ENCODE results near the gene UBQLN1.
"Not testable (repeated sequence)": the region's sequence is repeated elsewhere in the genome, so short reads cannot be mapped to it uniquely, and the experiment has no call there.

Gene UBQLN1

DNA sequence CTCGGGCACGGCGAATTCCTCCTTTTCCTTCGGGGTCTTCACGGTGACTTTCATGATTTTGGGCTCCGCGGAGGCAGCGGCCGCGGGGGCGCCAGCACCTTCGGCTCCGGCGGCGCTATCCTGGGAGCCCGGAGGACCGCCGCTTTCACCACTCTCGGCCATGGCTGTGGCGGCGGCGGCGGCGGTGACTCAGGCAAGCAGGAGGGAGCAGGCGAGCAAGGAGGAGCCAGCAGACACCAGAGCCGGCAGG, 315 bp downstream of the UBQLN1 start:
- no peak for TF ChIP-seq GLIS3 (CRISPR knock-in tag; IDR thresholded peaks at IDR 0.05)
- no peak for TF ChIP-seq BACH2 (CRISPR knock-in tag; IDR thresholded peaks at IDR 0.05; ENCODE audit: borderline replicate concordance)
- no peak for TF ChIP-seq TCF4 (CRISPR knock-in tag; IDR thresholded peaks at IDR 0.05; ENCODE audit: borderline replicate concordance)
- peak; percentile 95 for ATAC-seq

DNA sequence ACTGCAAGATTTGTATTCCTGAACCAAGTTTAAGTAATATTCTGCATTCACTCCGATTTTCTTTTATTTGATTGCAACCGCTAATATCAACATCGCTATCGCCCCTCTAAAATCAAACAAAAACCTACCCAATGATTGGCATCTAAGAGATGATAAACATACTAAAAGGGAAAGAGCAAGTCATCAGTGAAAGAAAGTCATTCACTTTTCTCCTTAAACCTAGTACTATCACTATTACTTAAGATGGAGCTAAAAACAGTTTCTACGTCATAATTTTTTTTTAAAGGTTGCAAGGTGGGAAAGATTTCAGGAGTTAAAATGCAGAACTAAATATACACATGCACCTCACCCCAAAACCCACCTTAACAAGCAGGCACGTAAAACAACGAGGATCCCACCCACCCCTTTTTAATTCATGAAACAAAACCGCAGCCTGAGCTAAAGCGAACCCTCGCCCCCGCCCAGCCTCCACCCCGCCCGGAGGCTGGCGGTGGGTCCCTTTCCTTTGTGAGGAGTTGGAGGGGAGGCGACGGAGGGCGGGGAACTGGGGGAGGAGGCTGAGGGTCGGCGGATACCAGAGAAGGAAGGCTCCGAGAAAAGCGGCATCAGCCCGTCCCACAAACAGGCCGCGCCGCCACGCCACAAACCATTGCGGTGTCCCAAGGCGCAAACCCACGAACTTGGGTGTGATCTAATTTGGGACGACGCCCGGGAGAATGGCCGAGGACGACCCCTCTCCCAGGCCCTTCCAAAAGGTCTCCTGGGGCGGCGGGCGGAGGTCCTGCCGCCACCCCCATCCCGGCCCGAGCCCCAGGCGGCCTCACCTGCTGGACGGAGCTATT, 861 bp downstream of the UBQLN1 start:
- peak; percentile 37 for ATAC-seq
- TF ChIP-seq TCF4 (CRISPR knock-in tag; IDR thresholded peaks at IDR 0.05; ENCODE audit: borderline replicate concordance) (no peak), ZNF70 (CRISPR knock-in tag; IDR thresholded peaks at IDR 0.05) (no peak), ZNF8 (CRISPR knock-in tag; IDR thresholded peaks at IDR 0.05) (no peak), ARNTL (CRISPR knock-in tag; IDR thresholded peaks at IDR 0.05; ENCODE audit: borderline replicate concordance, low read depth) (no peak), OSR1 (CRISPR knock-in tag; IDR thresholded peaks at IDR 0.05) (no peak), TOX (CRISPR knock-in tag; IDR thresholded peaks at IDR 0.05; ENCODE audit: borderline replicate concordance) (no peak), ZFP30 (CRISPR knock-in tag; IDR thresholded peaks at IDR 0.05) (no peak), ISL1 (CRISPR knock-in tag; IDR thresholded peaks at IDR 0.05) (no peak), BACH2 (CRISPR knock-in tag; IDR thresholded peaks at IDR 0.05; ENCODE audit: borderline replicate concordance) (no peak), RARB (CRISPR knock-in tag; IDR thresholded peaks at IDR 0.05) (no peak), ZFP3 (CRISPR knock-in tag; IDR thresholded peaks at IDR 0.05) (no peak), ESRRG (CRISPR knock-in tag; IDR thresholded peaks at IDR 0.05) (no peak), SNAI2 (CRISPR knock-in tag; IDR thresholded peaks at IDR 0.05) (no peak), ZNF565 (CRISPR knock-in tag; conservative IDR thresholded peaks at IDR 0.05; ENCODE audit: low read depth) (no peak), ZC3H10 (CRISPR knock-in tag; IDR thresholded peaks at IDR 0.05) (no peak)
- TF ChIP-seq, protein P1, sequence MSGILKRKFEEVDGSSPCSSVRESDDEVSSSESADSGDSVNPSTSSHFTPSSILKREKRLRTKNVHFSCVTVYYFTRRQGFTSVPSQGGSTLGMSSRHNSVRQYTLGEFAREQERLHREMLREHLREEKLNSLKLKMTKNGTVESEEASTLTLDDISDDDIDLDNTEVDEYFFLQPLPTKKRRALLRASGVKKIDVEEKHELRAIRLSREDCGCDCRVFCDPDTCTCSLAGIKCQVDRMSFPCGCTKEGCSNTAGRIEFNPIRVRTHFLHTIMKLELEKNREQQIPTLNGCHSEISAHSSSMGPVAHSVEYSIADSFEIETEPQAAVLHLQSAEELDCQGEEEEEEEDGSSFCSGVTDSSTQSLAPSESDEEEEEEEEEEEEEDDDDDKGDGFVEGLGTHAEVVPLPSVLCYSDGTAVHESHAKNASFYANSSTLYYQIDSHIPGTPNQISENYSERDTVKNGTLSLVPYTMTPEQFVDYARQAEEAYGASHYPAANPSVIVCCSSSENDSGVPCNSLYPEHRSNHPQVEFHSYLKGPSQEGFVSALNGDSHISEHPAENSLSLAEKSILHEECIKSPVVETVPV (CRISPR knock-in tag; IDR thresholded peaks at IDR 0.05), result no peak
- TF ChIP-seq, protein P2, sequence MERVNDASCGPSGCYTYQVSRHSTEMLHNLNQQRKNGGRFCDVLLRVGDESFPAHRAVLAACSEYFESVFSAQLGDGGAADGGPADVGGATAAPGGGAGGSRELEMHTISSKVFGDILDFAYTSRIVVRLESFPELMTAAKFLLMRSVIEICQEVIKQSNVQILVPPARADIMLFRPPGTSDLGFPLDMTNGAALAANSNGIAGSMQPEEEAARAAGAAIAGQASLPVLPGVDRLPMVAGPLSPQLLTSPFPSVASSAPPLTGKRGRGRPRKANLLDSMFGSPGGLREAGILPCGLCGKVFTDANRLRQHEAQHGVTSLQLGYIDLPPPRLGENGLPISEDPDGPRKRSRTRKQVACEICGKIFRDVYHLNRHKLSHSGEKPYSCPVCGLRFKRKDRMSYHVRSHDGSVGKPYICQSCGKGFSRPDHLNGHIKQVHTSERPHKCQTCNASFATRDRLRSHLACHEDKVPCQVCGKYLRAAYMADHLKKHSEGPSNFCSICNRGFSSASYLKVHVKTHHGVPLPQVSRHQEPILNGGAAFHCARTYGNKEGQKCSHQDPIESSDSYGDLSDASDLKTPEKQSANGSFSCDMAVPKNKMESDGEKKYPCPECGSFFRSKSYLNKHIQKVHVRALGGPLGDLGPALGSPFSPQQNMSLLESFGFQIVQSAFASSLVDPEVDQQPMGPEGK (CRISPR knock-in tag; IDR thresholded peaks at IDR 0.05; ENCODE audit: borderline replicate concordance), result no peak
- TF ChIP-seq, protein P3, sequence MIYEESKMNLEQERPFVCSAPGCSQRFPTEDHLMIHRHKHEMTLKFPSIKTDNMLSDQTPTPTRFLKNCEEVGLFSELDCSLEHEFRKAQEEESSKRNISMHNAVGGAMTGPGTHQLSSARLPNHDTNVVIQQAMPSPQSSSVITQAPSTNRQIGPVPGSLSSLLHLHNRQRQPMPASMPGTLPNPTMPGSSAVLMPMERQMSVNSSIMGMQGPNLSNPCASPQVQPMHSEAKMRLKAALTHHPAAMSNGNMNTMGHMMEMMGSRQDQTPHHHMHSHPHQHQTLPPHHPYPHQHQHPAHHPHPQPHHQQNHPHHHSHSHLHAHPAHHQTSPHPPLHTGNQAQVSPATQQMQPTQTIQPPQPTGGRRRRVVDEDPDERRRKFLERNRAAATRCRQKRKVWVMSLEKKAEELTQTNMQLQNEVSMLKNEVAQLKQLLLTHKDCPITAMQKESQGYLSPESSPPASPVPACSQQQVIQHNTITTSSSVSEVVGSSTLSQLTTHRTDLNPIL (CRISPR knock-in tag; IDR thresholded peaks at IDR 0.05; ENCODE audit: low read depth), result no peak
- TF ChIP-seq, protein P4, sequence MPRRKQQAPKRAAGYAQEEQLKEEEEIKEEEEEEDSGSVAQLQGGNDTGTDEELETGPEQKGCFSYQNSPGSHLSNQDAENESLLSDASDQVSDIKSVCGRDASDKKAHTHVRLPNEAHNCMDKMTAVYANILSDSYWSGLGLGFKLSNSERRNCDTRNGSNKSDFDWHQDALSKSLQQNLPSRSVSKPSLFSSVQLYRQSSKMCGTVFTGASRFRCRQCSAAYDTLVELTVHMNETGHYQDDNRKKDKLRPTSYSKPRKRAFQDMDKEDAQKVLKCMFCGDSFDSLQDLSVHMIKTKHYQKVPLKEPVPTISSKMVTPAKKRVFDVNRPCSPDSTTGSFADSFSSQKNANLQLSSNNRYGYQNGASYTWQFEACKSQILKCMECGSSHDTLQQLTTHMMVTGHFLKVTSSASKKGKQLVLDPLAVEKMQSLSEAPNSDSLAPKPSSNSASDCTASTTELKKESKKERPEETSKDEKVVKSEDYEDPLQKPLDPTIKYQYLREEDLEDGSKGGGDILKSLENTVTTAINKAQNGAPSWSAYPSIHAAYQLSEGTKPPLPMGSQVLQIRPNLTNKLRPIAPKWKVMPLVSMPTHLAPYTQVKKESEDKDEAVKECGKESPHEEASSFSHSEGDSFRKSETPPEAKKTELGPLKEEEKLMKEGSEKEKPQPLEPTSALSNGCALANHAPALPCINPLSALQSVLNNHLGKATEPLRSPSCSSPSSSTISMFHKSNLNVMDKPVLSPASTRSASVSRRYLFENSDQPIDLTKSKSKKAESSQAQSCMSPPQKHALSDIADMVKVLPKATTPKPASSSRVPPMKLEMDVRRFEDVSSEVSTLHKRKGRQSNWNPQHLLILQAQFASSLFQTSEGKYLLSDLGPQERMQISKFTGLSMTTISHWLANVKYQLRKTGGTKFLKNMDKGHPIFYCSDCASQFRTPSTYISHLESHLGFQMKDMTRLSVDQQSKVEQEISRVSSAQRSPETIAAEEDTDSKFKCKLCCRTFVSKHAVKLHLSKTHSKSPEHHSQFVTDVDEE (CRISPR knock-in tag; IDR thresholded peaks at IDR 0.05), result no peak
- TF ChIP-seq, protein P5, sequence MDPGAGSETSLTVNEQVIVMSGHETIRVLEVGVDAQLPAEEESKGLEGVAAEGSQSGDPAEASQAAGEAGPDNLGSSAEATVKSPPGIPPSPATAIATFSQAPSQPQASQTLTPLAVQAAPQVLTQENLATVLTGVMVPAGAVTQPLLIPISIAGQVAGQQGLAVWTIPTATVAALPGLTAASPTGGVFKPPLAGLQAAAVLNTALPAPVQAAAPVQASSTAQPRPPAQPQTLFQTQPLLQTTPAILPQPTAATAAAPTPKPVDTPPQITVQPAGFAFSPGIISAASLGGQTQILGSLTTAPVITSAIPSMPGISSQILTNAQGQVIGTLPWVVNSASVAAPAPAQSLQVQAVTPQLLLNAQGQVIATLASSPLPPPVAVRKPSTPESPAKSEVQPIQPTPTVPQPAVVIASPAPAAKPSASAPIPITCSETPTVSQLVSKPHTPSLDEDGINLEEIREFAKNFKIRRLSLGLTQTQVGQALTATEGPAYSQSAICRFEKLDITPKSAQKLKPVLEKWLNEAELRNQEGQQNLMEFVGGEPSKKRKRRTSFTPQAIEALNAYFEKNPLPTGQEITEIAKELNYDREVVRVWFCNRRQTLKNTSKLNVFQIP (CRISPR knock-in tag; IDR thresholded peaks at IDR 0.05; ENCODE audit: borderline replicate concordance, low read depth), result no peak

DNA sequence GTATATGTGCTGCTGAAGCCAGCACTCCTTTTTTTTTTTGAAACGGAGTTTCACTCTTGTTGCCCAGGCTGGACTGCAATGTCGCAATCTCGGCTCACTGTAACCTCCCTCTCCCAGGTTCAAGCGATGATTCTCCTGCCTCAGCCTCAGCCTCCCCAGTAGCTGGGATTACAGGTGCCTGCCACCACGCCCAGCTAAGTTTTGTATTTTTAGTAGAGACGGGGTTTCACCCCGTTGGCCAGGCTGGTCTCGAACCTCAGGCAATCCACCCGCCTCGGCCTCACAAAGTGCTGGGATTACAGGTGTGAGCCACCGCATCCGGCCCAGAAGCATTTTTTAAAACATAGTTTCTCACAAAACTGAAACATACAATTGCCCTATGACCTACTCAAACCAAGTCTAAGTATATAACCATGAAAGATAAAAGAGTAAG, 2.5 kb downstream of the UBQLN1 start:
- not testable (repeated sequence) for ATAC-seq
